IMR-90 (cell line): Measurements from ENCODE around the gene MYO1H.
A peak's percentile ranks its signal among the peaks of the same experiment; 100 is the strongest.

Experiments used
- BHLHE40 ChIP-seq: fragments of 150-350 bp; IDR thresholded peaks from 2 replicates; pipeline ENCODE4 v1.6.1; 2016; ENCODE audit warnings: mild to moderate bottlenecking, low read depth, low read length
- CEBPB ChIP-seq: IDR thresholded peaks from 2 replicates; pipeline ENCODE4 v1.6.1; 2012; ENCODE audit warnings: low read depth, low read length, improper control_type of control experiment
- CHD1 ChIP-seq: IDR thresholded peaks from 2 replicates; pipeline ENCODE4 v1.6.1; 2012; ENCODE audit warnings: low read depth, low read length, improper control_type of control experiment
- CTCF ChIP-seq: conservative IDR thresholded peaks from 2 replicates; pipeline ENCODE4 v1.5.1; 2012; ENCODE audit warnings: mild to moderate bottlenecking, low read depth, low read length, improper control_type of control experiment
- ELK1 ChIP-seq: fragments of 150-350 bp; IDR thresholded peaks from 2 replicates; pipeline ENCODE4 v1.6.1; 2016; ENCODE audit warnings: low read depth, mild to moderate bottlenecking, low read length, moderate library complexity, borderline replicate concordance
- MAZ ChIP-seq: IDR thresholded peaks from 2 replicates; pipeline ENCODE4 v1.6.1; 2012; ENCODE audit warnings: low read depth, mild to moderate bottlenecking, low read length, improper control_type of control experiment, moderate library complexity, borderline replicate concordance
- MXI1 ChIP-seq: IDR thresholded peaks from 2 replicates; pipeline ENCODE4 v1.6.1; 2012; ENCODE audit warnings: low read depth, mild to moderate bottlenecking, low read length, moderate library complexity, borderline replicate concordance
- NFE2L2 ChIP-seq: fragments of 150-350 bp; IDR thresholded peaks from 2 replicates; pipeline ENCODE4 v1.6.1; 2016; ENCODE audit warnings: low read depth, mild to moderate bottlenecking, low read length
- POLR2A ChIP-seq: IDR thresholded peaks from 2 replicates; pipeline ENCODE4 v1.6.1; 2012; ENCODE audit warnings: mild to moderate bottlenecking, low read depth, low read length
- RAD21 ChIP-seq: IDR thresholded peaks from 2 replicates; pipeline ENCODE4 v1.6.1; 2012; ENCODE audit warnings: low read length, improper control_type of control experiment
- RCOR1 ChIP-seq: IDR thresholded peaks from 2 replicates; pipeline ENCODE4 v1.6.1; 2012; ENCODE audit warnings: mild to moderate bottlenecking, low read length, improper control_type of control experiment; ENCODE audit not compliant: insufficient replicate concordance
- RFX5 ChIP-seq: IDR thresholded peaks from 2 replicates; pipeline ENCODE4 v1.8.0; 2012; ENCODE audit warnings: low read depth, mild to moderate bottlenecking, low read length, moderate library complexity
- SMC3 ChIP-seq: fragments of 150-350 bp; IDR thresholded peaks from 2 replicates; pipeline ENCODE4 v1.6.1; 2016; ENCODE audit warnings: low read depth, mild to moderate bottlenecking, antibody characterized with exemption, low read length, moderate library complexity
- USF2 ChIP-seq: fragments of 150-350 bp; IDR thresholded peaks from 2 replicates; pipeline ENCODE4 v1.6.1; 2017; ENCODE audit warnings: mild to moderate bottlenecking, antibody characterized with exemption, low read length, low read depth

- peak; percentile 96 for TF ChIP-seq CTCF
- no peak for TF ChIP-seq MAZ
- TF ChIP-seq POLR2A, result no peak
- TF ChIP-seq RAD21, result peak; percentile 87
- no peak for TF ChIP-seq MXI1
- TF ChIP-seq ELK1, result no peak
- no peak for TF ChIP-seq CHD1
- TF ChIP-seq SMC3, result peak; percentile 87
- no peak for TF ChIP-seq BHLHE40
- TF ChIP-seq USF2, result no peak
- TF ChIP-seq CEBPB, result no peak
- TF ChIP-seq RCOR1, result no peak
- TF ChIP-seq RFX5, result no peak
- no peak for TF ChIP-seq NFE2L2
Observed at GRCh38 chr12:109428037-109428629, 80.4 kb downstream of the MYO1H start.
